Thoracic aorta (tissue), 2 donors: ENCODE measurements around the gene ZMYND10. TPM values are rescaled to one million over a fixed set of nuclear protein-coding genes. Genes with fewer than 3 reads are reported as not detected.

ENCODE experiments used
- ATAC-seq: fragments of 150-250 bp; one replicate; pipeline ENCODE4 v1.8.0; 2017; ENCODE audit warnings: low read depth; ENCODE audit not compliant: insufficient number of reproducible peaks, low FRiP score
- DNase-seq: peaks from one replicate; pipeline ENCODE4 v3.0.0-alpha.2; 2020; ENCODE audit warnings: low spot score
- H3K27ac ChIP-seq, 2 donors: fragments of 200-600 bp; sonication (generic); 1 replicate in 1 of 2; 2 replicates in 1 of 2; pipeline ENCODE4 v1.5.1; 2016; ENCODE audit warnings: mild to moderate bottlenecking in 2 of 2, moderate library complexity in 2 of 2
- H3K27me3 ChIP-seq: fragments of 200-600 bp; sonication (generic); replicated peaks from 2 replicates; pipeline ENCODE4 v1.6.0; 2016; ENCODE audit warnings: mild to moderate bottlenecking; ENCODE audit not compliant: insufficient read depth
- H3K36me3 ChIP-seq: fragments of 200-600 bp; sonication (generic); one replicate; pipeline ENCODE4 v1.5.1; 2016
- H3K4me1 ChIP-seq, 2 donors: fragments of 200-600 bp; sonication (generic); 1 replicate in 1 of 2; 2 replicates in 1 of 2; pipeline versions ENCODE4 v1.5.1 to v1.6.0; 2016; ENCODE audit warnings: low read depth in 2 of 2, mild to moderate bottlenecking in 1 of 2; ENCODE audit not compliant: control insufficient read depth in 1 of 2
- H3K4me3 ChIP-seq: fragments of 200-600 bp; sonication (generic); 2 replicates; pipeline ENCODE4 v1.5.1; 2016; ENCODE audit warnings: mild to moderate bottlenecking
- H3K9me3 ChIP-seq: fragments of 200-600 bp; sonication (generic); 2 replicates; pipeline ENCODE4 v1.5.1; 2016
- CTCF ChIP-seq: fragments of 200-600 bp; sonication (generic); IDR thresholded peaks from one replicate; pipeline ENCODE4 v1.5.1; 2019; ENCODE audit warnings: antibody characterized with exemption
- total RNA-seq, 2 donors: library from RNA; depleted of rRNA; stranded (reverse); fragments of >200 nt; gene quantifications; one replicate each; pipeline versions ENCODE4 v1.1.0 to v1.2.3, GENCODE V29; 2016

ZMYND10 gene
- total RNA-seq, 2 donors from 2014 or later, result not detected

- H3K36me3 ChIP-seq, result no peaks in the 10 kb centered on the region
- H3K9me3 ChIP-seq, result no peaks in the 10 kb centered on the region
- DNase-seq (no peak), ATAC-seq (no peak)
- no peak overlapping the region for H3K27ac ChIP-seq
- no peaks in the 10 kb centered on the region for H3K27me3 ChIP-seq
- TF ChIP-seq CTCF, result no peak
- peaks cover 6 to 20% of the 10 kb centered on the region in 2 donors for H3K4me1 ChIP-seq
- H3K4me3 ChIP-seq, result no peak overlapping the region
Measured at GRCh38 chr3:50369012-50369670, 23.6 kb upstream of the ZMYND10 start.

- ATAC-seq (no peak), DNase-seq (no peak)
- H3K36me3 ChIP-seq, result no peaks in the 10 kb centered on the region
- no peaks in the 10 kb centered on the region for H3K27me3 ChIP-seq
- H3K4me3 ChIP-seq, result peak overlapping the region; percentile 80
- peaks cover 6 to 22% of the 10 kb centered on the region in 2 donors for H3K4me1 ChIP-seq
- no peak overlapping the region for H3K27ac ChIP-seq
- TF ChIP-seq CTCF, result no peak
- H3K9me3 ChIP-seq, result no peaks in the 10 kb centered on the region
Measured at GRCh38 chr3:50365842-50366220, 20.3 kb upstream of the ZMYND10 start.

GRCh38 chr3:50365080-50365841 is 19.7 kb upstream of the ZMYND10 start:
- Histone ChIP-seq H3K27me3 (no peaks in the 10 kb centered on the region), H3K36me3 (no peaks in the 10 kb centered on the region), H3K4me1 (peaks cover 6 to 22% of the 10 kb centered on the region in 2 donors), H3K27ac (no peak overlapping the region), H3K9me3 (no peaks in the 10 kb centered on the region), H3K4me3 (peak overlapping the region; percentile 80)
- ATAC-seq, result peak; percentile 53
- no peak for TF ChIP-seq CTCF
- peak; percentile 65 for DNase-seq

- Histone ChIP-seq H3K9me3 (no peaks in the 10 kb centered on the region), H3K4me3 (peak overlapping the region; percentile 80), H3K36me3 (no peaks in the 10 kb centered on the region), H3K27me3 (no peaks in the 10 kb centered on the region), H3K4me1 (peaks cover 6 to 22% of the 10 kb centered on the region in 2 donors), H3K27ac (no peak overlapping the region)
- DNase-seq (no peak), ATAC-seq (no peak)
- no peak for TF ChIP-seq CTCF
Measured at GRCh38 chr3:50364573-50365079, 19.1 kb upstream of the ZMYND10 start.

GRCh38 chr3:50359760-50360110 is 14.2 kb upstream of the ZMYND10 start:
- Histone ChIP-seq H3K9me3 (no peaks in the 10 kb centered on the region), H3K27me3 (no peaks in the 10 kb centered on the region), H3K27ac (no peak overlapping the region), H3K4me3 (peak overlapping the region; percentile 94), H3K4me1 (peaks cover 38 to 44% of the 10 kb centered on the region in 2 donors), H3K36me3 (peaks cover 20% of the 10 kb centered on the region)
- peak; percentile 21 for ATAC-seq
- TF ChIP-seq CTCF, result no peak
- DNase-seq, result no peak
